GM19395 (cell line): Measurements from ENCODE around the gene PRKAR1B.

Experiments used
- ATAC-seq: cut with Tn5 transposase; IDR thresholded peaks from one replicate; pipeline ENCODE4 v1.9.1; 2021; ENCODE audit warnings: mild to moderate bottlenecking, moderate library complexity; ENCODE audit not compliant: unreplicated experiment

PRKAR1B gene

GRCh38 chr7:698515-699475 lies 28.3 kb downstream of the PRKAR1B start:
- no peak for ATAC-seq

GRCh38 chr7:696812-697551 lies 30.1 kb downstream of the PRKAR1B start:
- ATAC-seq: no peak

GRCh38 chr7:696426-696811 lies 30.7 kb downstream of the PRKAR1B start:
- ATAC-seq: no peak

DNA sequence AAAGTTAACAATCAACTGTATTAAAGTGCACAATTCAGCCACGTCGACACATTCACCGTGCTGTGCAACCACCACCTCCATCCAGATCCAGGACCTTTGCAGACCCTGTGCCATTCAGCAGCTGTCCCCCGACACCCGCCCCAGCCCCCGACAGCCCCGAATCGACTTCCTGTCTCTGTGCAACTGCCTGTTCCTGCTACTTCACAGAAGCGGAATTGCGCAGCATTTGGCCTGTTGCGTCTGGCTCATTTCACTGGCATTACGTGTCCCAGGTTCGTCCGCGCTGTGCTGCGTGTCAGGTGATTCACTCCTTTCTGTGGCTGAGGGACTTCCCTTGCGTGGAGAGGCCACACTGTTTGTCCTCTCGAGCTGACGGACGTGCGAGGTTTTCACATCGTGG lies 33.8 kb downstream of the PRKAR1B start:
- no peak for ATAC-seq

GRCh38 chr7:691361-692045 lies 35.6 kb downstream of the PRKAR1B start:
- no peak for ATAC-seq

- ATAC-seq: no peak
Observed at GRCh38 chr7:690478-691360, 36.4 kb downstream of the PRKAR1B start.

DNA sequence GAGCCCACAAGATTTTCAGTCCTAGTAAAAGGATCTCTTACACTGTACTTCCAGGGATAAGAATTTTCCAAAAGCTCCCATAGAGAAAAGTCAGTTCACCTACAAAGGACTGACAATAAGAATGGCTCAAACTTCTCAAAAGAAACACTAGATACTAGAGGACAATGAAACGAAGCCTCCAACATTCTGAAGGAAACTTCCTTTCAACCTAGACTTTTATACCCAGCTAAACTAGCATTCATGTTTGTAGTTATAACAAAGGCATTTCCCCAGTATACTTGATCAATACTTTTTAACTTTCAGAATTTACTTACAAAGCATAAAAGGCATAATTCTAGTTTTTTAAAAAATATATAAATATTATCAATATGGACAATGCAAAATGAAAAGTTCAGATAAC lies 41.5 kb downstream of the PRKAR1B start:
- no peak for ATAC-seq

- no peak for ATAC-seq
Observed at GRCh38 chr7:684416-684815, 42.7 kb downstream of the PRKAR1B start.

- ATAC-seq: no peak
Observed at GRCh38 chr7:683526-684205, 43.4 kb downstream of the PRKAR1B start.

- no peak for ATAC-seq
Observed at GRCh38 chr7:682810-683209, 44.3 kb downstream of the PRKAR1B start.

- no peak for ATAC-seq
Observed at GRCh38 chr7:681551-682307, 45.4 kb downstream of the PRKAR1B start.

GRCh38 chr7:680411-681127 lies 46.5 kb downstream of the PRKAR1B start:
- ATAC-seq: no peak

GRCh38 chr7:676972-677385 lies 50.1 kb downstream of the PRKAR1B start:
- no peak for ATAC-seq

DNA sequence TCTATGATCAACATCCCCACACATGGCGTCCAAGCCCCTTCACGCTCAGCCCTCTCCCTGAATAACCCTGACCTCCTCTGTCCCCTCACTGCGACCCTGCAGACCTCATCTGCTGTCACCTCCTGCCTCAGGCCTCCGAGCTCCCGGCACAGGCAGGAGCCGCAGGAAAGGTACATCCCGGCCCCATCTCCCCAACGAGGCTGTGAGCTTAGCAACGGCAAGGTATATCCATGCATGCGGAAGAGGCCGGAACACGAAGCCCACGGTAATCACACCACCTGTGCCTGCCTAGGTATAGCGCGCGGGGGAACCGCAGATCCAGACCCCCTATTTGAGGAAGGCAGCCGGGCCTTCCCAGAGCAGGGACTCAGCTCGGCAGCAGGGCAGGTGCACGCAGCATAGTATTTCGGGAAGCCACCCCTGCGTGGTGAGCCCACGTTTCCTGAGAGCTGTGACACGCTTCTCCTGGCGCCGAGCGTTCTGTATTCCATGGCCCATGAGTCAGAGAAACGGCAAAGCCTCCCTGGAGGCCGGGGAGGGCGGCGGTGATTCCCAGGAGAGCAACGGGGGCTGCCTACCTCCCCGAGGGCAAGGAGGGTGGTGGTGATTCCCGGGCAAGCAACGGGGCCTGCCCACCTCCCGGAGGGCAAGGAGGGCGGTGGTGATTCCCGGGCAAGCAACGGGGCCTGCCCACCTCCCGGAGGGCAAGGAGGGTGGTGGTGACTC lies 50.7 kb downstream of the PRKAR1B start:
- ATAC-seq: no peak

GRCh38 chr7:674454-675410 lies 52.3 kb downstream of the PRKAR1B start:
- ATAC-seq: no peak

GRCh38 chr7:673681-674453 lies 53.2 kb downstream of the PRKAR1B start:
- ATAC-seq: no peak
